Measurements from ENCODE around the gene C20orf204. TPM values are rescaled to one million over a fixed set of nuclear protein-coding genes. Genes with fewer than 3 reads are reported as not detected.

C20orf204 gene
- total RNA-seq, 2 experiments from 2014 or later, result 6.1 to 6.4 TPM

- H3K4me3 Mint-ChIP-seq, result no peak overlapping the region
- intact Hi-C loops (cut with DNase I, micrococcal nuclease), result no loop called here
- H3K4me1 ChIP-seq (ENCODE audit: insufficient read depth, low read length), result peaks cover 36% of the 10 kb centered on the region
- no peaks in the 10 kb centered on the region for H3K36me3 Mint-ChIP-seq (ENCODE audit: low read depth)
- POLR2A ChIA-PET, result no interaction called here
- no peaks in the 10 kb centered on the region for H3K9me3 Mint-ChIP-seq
- H3K27ac Mint-ChIP-seq, result peak overlapping the region; percentile 40
- H3K27ac ChIP-seq (ENCODE audit: low read depth in 1 of 2, low read length in 2 of 2), result no peak overlapping the region
- H3K9me3 ChIP-seq (ENCODE audit: control insufficient read depth in 1 of 2, insufficient read depth in 1 of 2, low read length in 2 of 2), result peaks cover 0 to 9% of the 10 kb centered on the region in 2 experiments
- peaks cover 34% of the 10 kb centered on the region for H3K4me1 Mint-ChIP-seq (ENCODE audit: low read depth)
- CTCF ChIA-PET, result no interaction called here
- ATAC-seq (ENCODE audit: poor library complexity), result no peak
- TF ChIP-seq CTCF (IDR thresholded peaks at IDR 0.05), result no peak
- no peak overlapping the region for H3K4me3 ChIP-seq (ENCODE audit: low read length)
- DNase-seq, result no peak
- H3K36me3 ChIP-seq (ENCODE audit: insufficient read depth, low read length), result no peaks in the 10 kb centered on the region
- H3K27me3 Mint-ChIP-seq, result peaks cover 22% of the 10 kb centered on the region
- H3K27me3 ChIP-seq (ENCODE audit: control insufficient read depth in 1 of 2, insufficient read depth in 2 of 2, low read length in 2 of 2), result peaks cover 10 to 17% of the 10 kb centered on the region in 2 experiments
Measured at GRCh38 chr20:64045346-64046011, 9.5 kb downstream of the C20orf204 start.

GRCh38 chr20:64047046-64047389, 11.0 kb downstream of the C20orf204 start:
- Mint-ChIP-seq H3K9me3 (no peaks in the 10 kb centered on the region), H3K4me1 (ENCODE audit: low read depth) (peaks cover 26% of the 10 kb centered on the region), H3K27ac (no peak overlapping the region), H3K27me3 (peaks cover 34% of the 10 kb centered on the region), H3K36me3 (ENCODE audit: low read depth) (no peaks in the 10 kb centered on the region), H3K4me3 (no peak overlapping the region)
- no peak overlapping the region for H3K27ac ChIP-seq (ENCODE audit: low read depth in 1 of 2, low read length in 2 of 2)
- DNase-seq, result no peak
- peaks cover 25 to 33% of the 10 kb centered on the region in 2 experiments for H3K27me3 ChIP-seq (ENCODE audit: control insufficient read depth in 1 of 2, insufficient read depth in 2 of 2, low read length in 2 of 2)
- H3K9me3 ChIP-seq (ENCODE audit: control insufficient read depth in 1 of 2, insufficient read depth in 1 of 2, low read length in 2 of 2), result peaks cover 0 to 22% of the 10 kb centered on the region in 2 experiments
- no peaks in the 10 kb centered on the region for H3K36me3 ChIP-seq (ENCODE audit: insufficient read depth, low read length)
- CTCF ChIA-PET, result interaction anchor here (1.2 kb wide), 1 partner anchor 9 kb away, joined by 3 read pairs; no protein-coding TSS in a partner anchor
- POLR2A ChIA-PET, result interaction anchor here (0.7 to 1.2 kb wide), 2 partner anchors 9 to 69 kb away, joined by 3 read pairs; no protein-coding TSS in a partner anchor
- peaks cover 21% of the 10 kb centered on the region for H3K4me1 ChIP-seq (ENCODE audit: insufficient read depth, low read length)
- no peak for TF ChIP-seq CTCF (IDR thresholded peaks at IDR 0.05)
- H3K4me3 ChIP-seq (ENCODE audit: low read length), result no peak overlapping the region
- ATAC-seq (ENCODE audit: poor library complexity), result no peak
- intact Hi-C loops (cut with DNase I, micrococcal nuclease), result no loop called here

GRCh38 chr20:64047968-64048401, 12.0 kb downstream of the C20orf204 start:
- no peak overlapping the region for H3K27ac ChIP-seq (ENCODE audit: low read depth in 1 of 2, low read length in 2 of 2)
- Mint-ChIP-seq H3K27ac (no peak overlapping the region), H3K27me3 (peaks cover 41% of the 10 kb centered on the region), H3K36me3 (ENCODE audit: low read depth) (no peaks in the 10 kb centered on the region), H3K4me1 (ENCODE audit: low read depth) (peaks cover 26% of the 10 kb centered on the region), H3K4me3 (no peak overlapping the region), H3K9me3 (no peaks in the 10 kb centered on the region)
- intact Hi-C loops (cut with DNase I, micrococcal nuclease), result no loop called here
- ATAC-seq (ENCODE audit: poor library complexity), result no peak
- no peak for DNase-seq
- TF ChIP-seq CTCF (IDR thresholded peaks at IDR 0.05), result no peak
- peaks cover 16% of the 10 kb centered on the region for H3K4me1 ChIP-seq (ENCODE audit: insufficient read depth, low read length)
- H3K27me3 ChIP-seq (ENCODE audit: control insufficient read depth in 1 of 2, insufficient read depth in 2 of 2, low read length in 2 of 2), result peaks cover 29 to 43% of the 10 kb centered on the region in 2 experiments
- no peaks in the 10 kb centered on the region for H3K36me3 ChIP-seq (ENCODE audit: insufficient read depth, low read length)
- H3K9me3 ChIP-seq (ENCODE audit: control insufficient read depth in 1 of 2, insufficient read depth in 1 of 2, low read length in 2 of 2), result peaks cover 0 to 22% of the 10 kb centered on the region in 2 experiments
- ChIA-PET POLR2A (interaction anchor here (1.2 kb wide), 1 partner anchor 10 kb away, joined by 3 read pairs; no protein-coding TSS in a partner anchor), CTCF (interaction anchor here (1.2 kb wide), 1 partner anchor 10 kb away, joined by 3 read pairs; no protein-coding TSS in a partner anchor)
- no peak overlapping the region for H3K4me3 ChIP-seq (ENCODE audit: low read length)
